ENCODE measurements around the gene ACVR1B.

- TF ChIP-seq CTCF (IDR thresholded peaks at IDR 0.05) (no peak), EZH2 (IDR thresholded peaks at IDR 0.05) (no peak), EZH2phosphoT487 (IDR thresholded peaks at IDR 0.05) (no peak)
Measured at GRCh38 chr12:51972422-51972812, 20.9 kb downstream of the ACVR1B start.
